IMR-90 (cell line): Measurements from ENCODE around the gene SHB. TPM values are rescaled to one million over a fixed set of nuclear protein-coding genes. Genes with fewer than 3 reads are reported as not detected.
"Not testable (repeated sequence)": the region's sequence is repeated elsewhere in the genome, so short reads cannot be mapped to it uniquely, and the experiment has no call there.

Source experiments
- ATAC-seq: fragments of 200-7000 bp; cut with Tn5 transposase; 2 replicates; pipeline ENCODE4 v1.9.1; 2020; ENCODE audit warnings: low read depth, mild to moderate bottlenecking, moderate library complexity
- BruUV-seq: library from RNA; stranded (reverse); fragments of 400-500 nt; replicated peaks from 2 replicates; lab custom pipeline; 2021; lab: Mats Ljungman, UMichigan
- CTCF ChIA-PET: fragments of 300-600 bp; formaldehyde crosslinking; extraction: SDS; loops from one replicate; lab custom pipeline; 2021; ENCODE audit warnings: antibody characterized with exemption; lab: Yijun Ruan, JAX
- POLR2A ChIA-PET: fragments of 300-600 bp; sonication (Branson Sonifier 250); formaldehyde crosslinking; loops from one replicate; lab custom pipeline; 2022; ENCODE audit warnings: antibody characterized with exemption; ENCODE audit not compliant: unreplicated experiment; lab: Charles Lee
- DNase-seq: peaks from one replicate; pipeline ENCODE4 v3.0.0; 2013
- H2AFZ ChIP-seq: replicated peaks from 2 replicates; pipeline ENCODE3; 2013; ENCODE audit warnings: low read length, mild to moderate bottlenecking; ENCODE audit not compliant: poor library complexity
- H2AK5ac ChIP-seq: 2 replicates; pipeline ENCODE4 v1.6.1; 2013; ENCODE audit warnings: low read depth, low read length, inconsistent platforms
- H2AK9ac ChIP-seq: replicated peaks from 2 replicates; pipeline ENCODE3; 2013; ENCODE audit warnings: mild to moderate bottlenecking, low read depth, low read length, moderate library complexity; ENCODE audit not compliant: poor library complexity
- H2BK120ac ChIP-seq: 2 replicates; pipeline ENCODE4 v1.6.1; 2013; ENCODE audit warnings: low read depth, low read length, inconsistent platforms
- H2BK15ac ChIP-seq: 3 replicates; pipeline ENCODE4 v1.6.1; 2013; ENCODE audit warnings: low read depth, low read length, inconsistent platforms
- H2BK20ac ChIP-seq: 2 replicates; pipeline ENCODE4 v1.6.1; 2013; ENCODE audit warnings: low read depth, mild to moderate bottlenecking, inconsistent platforms, low read length, moderate library complexity
- H2BK5ac ChIP-seq: 2 replicates; pipeline ENCODE4 v1.6.1; 2013; ENCODE audit warnings: mild to moderate bottlenecking, low read depth, low read length, inconsistent platforms; ENCODE audit not compliant: poor library complexity, severe bottlenecking
- H3K14ac ChIP-seq: replicated peaks from 2 replicates; pipeline ENCODE4 v1.6.1; 2013; ENCODE audit warnings: low read depth, low read length, inconsistent platforms
- H3K18ac ChIP-seq: 2 replicates; pipeline ENCODE4 v1.6.1; 2013; ENCODE audit warnings: low read depth, low read length, control low read depth
- H3K23ac ChIP-seq: 2 replicates; pipeline ENCODE4 v1.6.1; 2013; ENCODE audit warnings: low read depth, low read length, inconsistent platforms
- H3K27ac ChIP-seq: 2 replicates; pipeline ENCODE4 v1.5.1; 2013; ENCODE audit warnings: mild to moderate bottlenecking, control low read depth, low read length; ENCODE audit not compliant: insufficient read depth
- H3K27me3 ChIP-seq: 2 replicates; pipeline ENCODE4 v1.6.1; 2013; ENCODE audit warnings: low read length; ENCODE audit not compliant: control insufficient read depth, insufficient read depth
- H3K36me3 ChIP-seq: 2 replicates; pipeline ENCODE4 v1.6.1; 2013; ENCODE audit warnings: low read length, mixed read lengths; ENCODE audit not compliant: control insufficient read depth, insufficient read depth
- H3K4ac ChIP-seq: 2 replicates; pipeline ENCODE4 v1.6.1; 2013; ENCODE audit warnings: low read depth, low read length, inconsistent platforms
- H3K4me1 ChIP-seq: 2 replicates; pipeline ENCODE4 v1.6.1; 2013; ENCODE audit warnings: low read length, mixed read lengths; ENCODE audit not compliant: control insufficient read depth, insufficient read depth
- H3K4me2 ChIP-seq: 2 replicates; pipeline ENCODE4 v1.6.1; 2013; ENCODE audit warnings: low read depth, mild to moderate bottlenecking, control low read depth, low read length, moderate library complexity
- H3K4me3 ChIP-seq: 2 replicates; pipeline ENCODE4 v1.5.1; 2013; ENCODE audit warnings: low read depth, mild to moderate bottlenecking, control low read depth, low read length, moderate library complexity; ENCODE audit not compliant: insufficient read depth
- H3K56ac ChIP-seq: 2 replicates; pipeline ENCODE4 v1.6.1; 2013; ENCODE audit warnings: low read length, inconsistent platforms; ENCODE audit not compliant: insufficient read depth; ENCODE audit errors: extremely low read depth
- H3K79me1 ChIP-seq, 2 experiments: 2 replicates each; pipeline ENCODE4 v1.6.1; 2013; ENCODE audit warnings: low read length in 2 of 2, inconsistent platforms in 1 of 2, low read depth in 1 of 2
- H3K9ac ChIP-seq: 2 replicates; pipeline ENCODE4 v1.6.1; 2013; ENCODE audit warnings: low read depth, low read length, control low read depth
- H3K9me1 ChIP-seq: 2 replicates; pipeline ENCODE4 v1.6.1; 2013; ENCODE audit warnings: low read length, inconsistent platforms; ENCODE audit not compliant: insufficient read depth
- H3K9me3 ChIP-seq: 2 replicates; pipeline ENCODE4 v1.6.1; 2013; ENCODE audit warnings: low read length; ENCODE audit not compliant: control insufficient read depth, insufficient read depth
- H4K20me1 ChIP-seq: 2 replicates; pipeline ENCODE4 v1.6.1; 2013; ENCODE audit warnings: low read length, inconsistent platforms; ENCODE audit not compliant: insufficient read depth
- H4K5ac ChIP-seq: 2 replicates; pipeline ENCODE4 v1.6.1; 2013; ENCODE audit warnings: mild to moderate bottlenecking, low read depth, low read length, control low read depth
- H4K8ac ChIP-seq, 2 experiments: 2 replicates each; pipeline ENCODE4 v1.6.1; 2013; ENCODE audit warnings: low read depth in 2 of 2, low read length in 2 of 2, control low read depth in 1 of 2, inconsistent platforms in 1 of 2
- H4K91ac ChIP-seq: 2 replicates; pipeline ENCODE4 v1.6.1; 2013; ENCODE audit warnings: low read depth, low read length, inconsistent platforms; ENCODE audit not compliant: insufficient read depth
- WGBS, 2 experiments: methylation state at CpG; one replicate each; pipeline versions ENCODE4 v1.1.5 to v1.1.7; 2013; ENCODE audit warnings: missing lambda C conversion rate in 2 of 2; ENCODE audit not compliant: insufficient read length in 1 of 2; ENCODE audit errors: extremely low coverage in 2 of 2; 5-methylcytosine and 5-hydroxymethylcytosine counted together
- dilution Hi-C: fragments of 300-500 bp; cut with HindIII; formaldehyde crosslinking; loops from one replicate; pipeline ENCODE4 v1.14.3; 2018; ENCODE audit warnings: low sequenced_read_pairs; ENCODE audit not compliant: unreplicated experiment
- in situ Hi-C: fragments of 300-500 bp; cut with MboI; formaldehyde crosslinking; loops from 3 replicates; pipeline ENCODE4 v1.14.3; 2019; ENCODE audit warnings: low sequenced_read_pairs, inconsistent platforms, mixed read lengths
- intact Hi-C: fragments of 100-400 bp; cut with micrococcal nuclease; formaldehyde crosslinking; loops from 2 replicates; pipeline ENCODE4 v1.10.0; 2022
- polyA plus RNA-seq, 3 experiments: library from polyadenylated mRNA; depleted of rRNA; stranded (reverse); fragments of >200 nt; gene quantifications; 2 replicates each; pipeline ENCODE4 v1.2.3, GENCODE V29; 2012; ENCODE audit warnings: low replicate concordance in 1 of 3
- total RNA-seq: library from RNA; depleted of rRNA; stranded (reverse); fragments of >200 nt; gene quantifications from 2 replicates; pipeline ENCODE4 v1.2.3, GENCODE V29; 2012

SHB gene
- total and polyA plus RNA-seq, 2 of the 4 experiments (the other 2 are of a cell fraction), result 6.1 to 20.4 TPM

- peaks cover 55% of the 10 kb centered on the region for H3K9me1 ChIP-seq
- BruUV-seq, H2BK20ac ChIP-seq, in situ Hi-C loops, H3K9ac ChIP-seq, H3K4me3 ChIP-seq, POLR2A ChIA-PET, dilution Hi-C loops, H3K9me3 ChIP-seq, H2AK9ac ChIP-seq, H3K23ac ChIP-seq, H3K18ac ChIP-seq, H3K14ac ChIP-seq, H3K56ac ChIP-seq, ATAC-seq, H3K4me2 ChIP-seq, H3K27me3 ChIP-seq, H2BK120ac ChIP-seq, H2AFZ ChIP-seq, H2BK15ac ChIP-seq, H3K4ac ChIP-seq: not testable (repeated sequence)
- peaks cover 69 to 98% of the 10 kb centered on the region in 2 experiments for H3K79me1 ChIP-seq
- H2AK5ac ChIP-seq, result peak overlapping the region; percentile 10; the same call in 1 of the 2 replicates
- H3K36me3 ChIP-seq, result peaks cover 31% of the 10 kb centered on the region
- H4K5ac ChIP-seq, result 0 out of 2 replicates have a peak overlapping the region, but pooled peaks have one; percentile 26
- intact Hi-C loops, result loop anchor here (5.0 kb wide), 1 partner anchor 41 kb away; no protein-coding TSS in a partner anchor
- H4K91ac ChIP-seq, result peak overlapping the region; percentile 47; the same call in 1 of the 2 replicates
- peaks cover 20% of the 10 kb centered on the region for H4K20me1 ChIP-seq
- H3K4me1 ChIP-seq, result peaks cover 51% of the 10 kb centered on the region
- CTCF ChIA-PET, result interaction anchor here (1.5 kb wide), 1 partner anchor 16 kb away, joined by 3 read pairs; no protein-coding TSS in a partner anchor
- peak; percentile 80 for DNase-seq
- WGBS, 2 experiments, result 88% methylated on average over 6 of the region's 7 CpGs; no CpG with 5 or more reads in 1 of the 2 experiments
- H3K27ac ChIP-seq, result peak overlapping the region; percentile 60; the same call in 1 of the 2 replicates
- H2BK5ac ChIP-seq, result peak overlapping the region; percentile 35
- peak overlapping the region; percentile 24 to 46; a peak in 2 of 4 replicates for H4K8ac ChIP-seq
Observed at GRCh38 chr9:37965676-37966345, 103.2 kb downstream of the SHB start.
